ENCODE data around the gene PSD4. TPM values are rescaled to one million over a fixed set of nuclear protein-coding genes. Genes with fewer than 3 reads are reported as not detected.

PSD4 gene
- total RNA-seq, 2 donors from 2014 or later: 13.1 to 16.9 TPM

- Histone ChIP-seq H3K36me3 (no peaks in the 10 kb centered on the region), H3K27me3 (replicated peaks; ENCODE audit: insufficient read depth) (no peaks in the 10 kb centered on the region), H3K27ac (no peak overlapping the region), H3K4me3 (no peak overlapping the region), H3K4me1 (ENCODE audit: control insufficient read depth in 1 of 2, low read depth in 2 of 2) (no peaks in the 10 kb centered on the region), H3K9me3 (no peaks in the 10 kb centered on the region)
- DNase-seq (ENCODE audit: low spot score): no peak
- ATAC-seq (ENCODE audit: insufficient number of reproducible peaks, low FRiP score, low read depth): no peak
- TF ChIP-seq CTCF (IDR thresholded peaks at IDR 0.05): no peak
These were observed 55.4 kb downstream of the PSD4 start for GRCh38 chr2:113228991-113229716.

- no peak for ATAC-seq (ENCODE audit: insufficient number of reproducible peaks, low FRiP score, low read depth)
These were observed 56.0 kb downstream of the PSD4 start for GRCh38 chr2:113229795-113230194.

GRCh38 chr2:113230531-113230930 is 56.8 kb downstream of the PSD4 start:
- ATAC-seq (ENCODE audit: insufficient number of reproducible peaks, low FRiP score, low read depth): no peak

More at GRCh38 chr2:113229795-113230194, 56.0 kb downstream of the PSD4 start:
- Histone ChIP-seq H3K9me3 (no peaks in the 10 kb centered on the region), H3K4me1 (ENCODE audit: control insufficient read depth in 1 of 2, low read depth in 2 of 2) (no peaks in the 10 kb centered on the region), H3K27me3 (replicated peaks; ENCODE audit: insufficient read depth) (no peaks in the 10 kb centered on the region), H3K27ac (no peak overlapping the region), H3K36me3 (no peaks in the 10 kb centered on the region), H3K4me3 (no peak overlapping the region)
- no peak for DNase-seq (ENCODE audit: low spot score)
- TF ChIP-seq CTCF (IDR thresholded peaks at IDR 0.05): no peak

GRCh38 chr2:113231064-113231463 is 57.3 kb downstream of the PSD4 start:
- Histone ChIP-seq H3K36me3 (no peaks in the 10 kb centered on the region), H3K27me3 (replicated peaks; ENCODE audit: insufficient read depth) (no peaks in the 10 kb centered on the region), H3K27ac (no peak overlapping the region), H3K4me3 (no peak overlapping the region), H3K9me3 (no peaks in the 10 kb centered on the region), H3K4me1 (ENCODE audit: control insufficient read depth in 1 of 2, low read depth in 2 of 2) (no peaks in the 10 kb centered on the region)
- DNase-seq (ENCODE audit: low spot score): no peak
- TF ChIP-seq CTCF (IDR thresholded peaks at IDR 0.05): no peak
- ATAC-seq (ENCODE audit: insufficient number of reproducible peaks, low FRiP score, low read depth): no peak

More at GRCh38 chr2:113230531-113230930, 56.8 kb downstream of the PSD4 start:
- TF ChIP-seq CTCF (IDR thresholded peaks at IDR 0.05): no peak
- H3K4me1 ChIP-seq (ENCODE audit: control insufficient read depth in 1 of 2, low read depth in 2 of 2): no peaks in the 10 kb centered on the region
- no peak for DNase-seq (ENCODE audit: low spot score)
- H3K27me3 ChIP-seq (replicated peaks; ENCODE audit: insufficient read depth): no peaks in the 10 kb centered on the region
- no peak overlapping the region for H3K27ac ChIP-seq
- no peaks in the 10 kb centered on the region for H3K9me3 ChIP-seq
- no peaks in the 10 kb centered on the region for H3K36me3 ChIP-seq
- H3K4me3 ChIP-seq: no peak overlapping the region

GRCh38 chr2:113232123-113232522 is 58.4 kb downstream of the PSD4 start:
- no peak for DNase-seq (ENCODE audit: low spot score)
- Histone ChIP-seq H3K9me3 (no peaks in the 10 kb centered on the region), H3K4me1 (ENCODE audit: control insufficient read depth in 1 of 2, low read depth in 2 of 2) (no peaks in the 10 kb centered on the region), H3K4me3 (no peak overlapping the region), H3K36me3 (no peaks in the 10 kb centered on the region), H3K27me3 (replicated peaks; ENCODE audit: insufficient read depth) (no peaks in the 10 kb centered on the region), H3K27ac (no peak overlapping the region)
- TF ChIP-seq CTCF (IDR thresholded peaks at IDR 0.05): no peak
- no peak for ATAC-seq (ENCODE audit: insufficient number of reproducible peaks, low FRiP score, low read depth)
